IMR-90 (cell line): ENCODE data around the gene AFG3L2. TPM values are rescaled to one million over a fixed set of nuclear protein-coding genes. Genes with fewer than 3 reads are reported as not detected.

ENCODE experiments used
- ATAC-seq: fragments of 200-7000 bp; cut with Tn5 transposase; 2 replicates; pipeline ENCODE4 v1.9.1; 2020; ENCODE audit warnings: low read depth, mild to moderate bottlenecking, moderate library complexity
- BruUV-seq: library from RNA; stranded (reverse); fragments of 400-500 nt; replicated peaks from 2 replicates; lab custom pipeline; 2021; lab: Mats Ljungman, UMichigan
- CTCF ChIA-PET: fragments of 300-600 bp; formaldehyde crosslinking; extraction: SDS; loops from one replicate; lab custom pipeline; 2021; ENCODE audit warnings: antibody characterized with exemption; lab: Yijun Ruan, JAX
- POLR2A ChIA-PET: fragments of 300-600 bp; sonication (Branson Sonifier 250); formaldehyde crosslinking; loops from one replicate; lab custom pipeline; 2022; ENCODE audit warnings: antibody characterized with exemption; ENCODE audit not compliant: unreplicated experiment; lab: Charles Lee
- DNase-seq: peaks from one replicate; pipeline ENCODE4 v3.0.0; 2013
- H2AFZ ChIP-seq: replicated peaks from 2 replicates; pipeline ENCODE3; 2013; ENCODE audit warnings: low read length, mild to moderate bottlenecking; ENCODE audit not compliant: poor library complexity
- H2AK5ac ChIP-seq: 2 replicates; pipeline ENCODE4 v1.6.1; 2013; ENCODE audit warnings: low read depth, low read length, inconsistent platforms
- H2AK9ac ChIP-seq: replicated peaks from 2 replicates; pipeline ENCODE3; 2013; ENCODE audit warnings: mild to moderate bottlenecking, low read depth, low read length, moderate library complexity; ENCODE audit not compliant: poor library complexity
- H2BK120ac ChIP-seq: 2 replicates; pipeline ENCODE4 v1.6.1; 2013; ENCODE audit warnings: low read depth, low read length, inconsistent platforms
- H2BK15ac ChIP-seq: 3 replicates; pipeline ENCODE4 v1.6.1; 2013; ENCODE audit warnings: low read depth, low read length, inconsistent platforms
- H2BK20ac ChIP-seq: 2 replicates; pipeline ENCODE4 v1.6.1; 2013; ENCODE audit warnings: low read depth, mild to moderate bottlenecking, inconsistent platforms, low read length, moderate library complexity
- H2BK5ac ChIP-seq: 2 replicates; pipeline ENCODE4 v1.6.1; 2013; ENCODE audit warnings: mild to moderate bottlenecking, low read depth, low read length, inconsistent platforms; ENCODE audit not compliant: poor library complexity, severe bottlenecking
- H3K14ac ChIP-seq: replicated peaks from 2 replicates; pipeline ENCODE4 v1.6.1; 2013; ENCODE audit warnings: low read depth, low read length, inconsistent platforms
- H3K18ac ChIP-seq: 2 replicates; pipeline ENCODE4 v1.6.1; 2013; ENCODE audit warnings: low read depth, low read length, control low read depth
- H3K23ac ChIP-seq: 2 replicates; pipeline ENCODE4 v1.6.1; 2013; ENCODE audit warnings: low read depth, low read length, inconsistent platforms
- H3K27ac ChIP-seq: 2 replicates; pipeline ENCODE4 v1.5.1; 2013; ENCODE audit warnings: mild to moderate bottlenecking, control low read depth, low read length; ENCODE audit not compliant: insufficient read depth
- H3K27me3 ChIP-seq: 2 replicates; pipeline ENCODE4 v1.6.1; 2013; ENCODE audit warnings: low read length; ENCODE audit not compliant: control insufficient read depth, insufficient read depth
- H3K36me3 ChIP-seq: 2 replicates; pipeline ENCODE4 v1.6.1; 2013; ENCODE audit warnings: low read length, mixed read lengths; ENCODE audit not compliant: control insufficient read depth, insufficient read depth
- H3K4ac ChIP-seq: 2 replicates; pipeline ENCODE4 v1.6.1; 2013; ENCODE audit warnings: low read depth, low read length, inconsistent platforms
- H3K4me1 ChIP-seq: 2 replicates; pipeline ENCODE4 v1.6.1; 2013; ENCODE audit warnings: low read length, mixed read lengths; ENCODE audit not compliant: control insufficient read depth, insufficient read depth
- H3K4me2 ChIP-seq: 2 replicates; pipeline ENCODE4 v1.6.1; 2013; ENCODE audit warnings: low read depth, mild to moderate bottlenecking, control low read depth, low read length, moderate library complexity
- H3K4me3 ChIP-seq: 2 replicates; pipeline ENCODE4 v1.5.1; 2013; ENCODE audit warnings: low read depth, mild to moderate bottlenecking, control low read depth, low read length, moderate library complexity; ENCODE audit not compliant: insufficient read depth
- H3K56ac ChIP-seq: 2 replicates; pipeline ENCODE4 v1.6.1; 2013; ENCODE audit warnings: low read length, inconsistent platforms; ENCODE audit not compliant: insufficient read depth; ENCODE audit errors: extremely low read depth
- H3K79me1 ChIP-seq, 2 experiments: 2 replicates each; pipeline ENCODE4 v1.6.1; 2013; ENCODE audit warnings: low read length in 2 of 2, inconsistent platforms in 1 of 2, low read depth in 1 of 2
- H3K9ac ChIP-seq: 2 replicates; pipeline ENCODE4 v1.6.1; 2013; ENCODE audit warnings: low read depth, low read length, control low read depth
- H3K9me1 ChIP-seq: 2 replicates; pipeline ENCODE4 v1.6.1; 2013; ENCODE audit warnings: low read length, inconsistent platforms; ENCODE audit not compliant: insufficient read depth
- H3K9me3 ChIP-seq: 2 replicates; pipeline ENCODE4 v1.6.1; 2013; ENCODE audit warnings: low read length; ENCODE audit not compliant: control insufficient read depth, insufficient read depth
- H4K20me1 ChIP-seq: 2 replicates; pipeline ENCODE4 v1.6.1; 2013; ENCODE audit warnings: low read length, inconsistent platforms; ENCODE audit not compliant: insufficient read depth
- H4K5ac ChIP-seq: 2 replicates; pipeline ENCODE4 v1.6.1; 2013; ENCODE audit warnings: mild to moderate bottlenecking, low read depth, low read length, control low read depth
- H4K8ac ChIP-seq, 2 experiments: 2 replicates each; pipeline ENCODE4 v1.6.1; 2013; ENCODE audit warnings: low read depth in 2 of 2, low read length in 2 of 2, control low read depth in 1 of 2, inconsistent platforms in 1 of 2
- H4K91ac ChIP-seq: 2 replicates; pipeline ENCODE4 v1.6.1; 2013; ENCODE audit warnings: low read depth, low read length, inconsistent platforms; ENCODE audit not compliant: insufficient read depth
- MAFK ChIP-seq: IDR thresholded peaks from 2 replicates; pipeline ENCODE4 v1.6.1; 2012; ENCODE audit warnings: low read depth, low read length, improper control_type of control experiment
- WGBS, 2 experiments: methylation state at CpG; one replicate each; pipeline versions ENCODE4 v1.1.5 to v1.1.7; 2013; ENCODE audit warnings: missing lambda C conversion rate in 2 of 2; ENCODE audit not compliant: insufficient read length in 1 of 2; ENCODE audit errors: extremely low coverage in 2 of 2; 5-methylcytosine and 5-hydroxymethylcytosine counted together
- dilution Hi-C: fragments of 300-500 bp; cut with HindIII; formaldehyde crosslinking; loops from one replicate; pipeline ENCODE4 v1.14.3; 2018; ENCODE audit warnings: low sequenced_read_pairs; ENCODE audit not compliant: unreplicated experiment
- in situ Hi-C: fragments of 300-500 bp; cut with MboI; formaldehyde crosslinking; loops from 3 replicates; pipeline ENCODE4 v1.14.3; 2019; ENCODE audit warnings: low sequenced_read_pairs, inconsistent platforms, mixed read lengths
- intact Hi-C: fragments of 100-400 bp; cut with micrococcal nuclease; formaldehyde crosslinking; loops from 2 replicates; pipeline ENCODE4 v1.10.0; 2022
- polyA plus RNA-seq, 3 experiments: library from polyadenylated mRNA; depleted of rRNA; stranded (reverse); fragments of >200 nt; gene quantifications; 2 replicates each; pipeline ENCODE4 v1.2.3, GENCODE V29; 2012; ENCODE audit warnings: low replicate concordance in 1 of 3
- total RNA-seq: library from RNA; depleted of rRNA; stranded (reverse); fragments of >200 nt; gene quantifications from 2 replicates; pipeline ENCODE4 v1.2.3, GENCODE V29; 2012
- TF ChIP-seq, protein P1 (sequence below): fragments of 150-350 bp; IDR thresholded peaks from 2 replicates; pipeline ENCODE4 v1.6.1; 2016; ENCODE audit warnings: low read depth, mild to moderate bottlenecking, low read length, moderate library complexity, borderline replicate concordance

The AFG3L2 gene
- total and polyA plus RNA-seq, 2 of the 4 experiments (the other 2 are of a cell fraction): 26.9 to 37.6 TPM

DNA sequence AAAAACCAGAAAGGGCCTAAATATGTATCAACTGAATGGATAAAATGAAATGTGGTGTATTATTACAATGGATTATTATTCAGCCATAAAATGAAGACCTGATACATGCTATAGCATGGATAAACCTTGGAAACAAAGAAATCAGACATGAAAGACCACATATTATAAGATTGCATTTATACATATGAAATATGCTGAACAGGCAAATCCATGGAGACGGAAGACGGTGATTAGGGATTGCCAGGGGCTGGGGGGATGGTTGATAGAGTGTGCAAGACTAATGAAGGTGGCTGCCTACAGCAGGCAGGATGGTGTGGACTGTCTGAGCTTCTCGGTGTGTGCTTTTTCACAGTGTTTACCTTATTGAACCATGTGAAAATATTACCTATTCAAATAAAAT lies 11.4 kb upstream of the AFG3L2 start:
- no peak overlapping the region for H3K56ac ChIP-seq
- no peak overlapping the region for H2BK5ac ChIP-seq
- no peaks in the 10 kb centered on the region for H4K20me1 ChIP-seq
- POLR2A ChIA-PET: no interaction called here
- H4K91ac ChIP-seq: no peak overlapping the region
- in situ Hi-C loops (no loop called here), dilution Hi-C loops (no loop called here), intact Hi-C loops (no loop called here)
- H3K79me1 ChIP-seq: no peaks in the 10 kb centered on the region
- no peak overlapping the region for H3K4me3 ChIP-seq
- no peak overlapping the region for H3K27ac ChIP-seq
- no peaks in the 10 kb centered on the region for H3K27me3 ChIP-seq
- H3K18ac ChIP-seq: no peak overlapping the region
- WGBS, 2 experiments: no CpG with 5 or more reads among the region's 3 CpGs
- CTCF ChIA-PET: no interaction called here
- no peaks in the 10 kb centered on the region for H3K36me3 ChIP-seq
- no peak for DNase-seq
- no peak overlapping the region for H4K8ac ChIP-seq
- H3K9ac ChIP-seq: no peak overlapping the region
- no peak overlapping the region for H2AK9ac ChIP-seq
- H3K4me2 ChIP-seq: no peak overlapping the region
- no peak overlapping the region for H4K5ac ChIP-seq
- no peak for ATAC-seq
- H2AK5ac ChIP-seq: no peak overlapping the region
- no peak overlapping the region for H3K23ac ChIP-seq
- H3K4me1 ChIP-seq: no peaks in the 10 kb centered on the region
- no peaks in the 10 kb centered on the region for H3K9me3 ChIP-seq
- no peak overlapping the region for H2BK15ac ChIP-seq
- no peak overlapping the region for H2AFZ ChIP-seq
- no peaks in the 10 kb centered on the region for H3K9me1 ChIP-seq
- no peak overlapping the region for H3K4ac ChIP-seq
- no peak overlapping the region for H2BK120ac ChIP-seq
- H3K14ac ChIP-seq: no peak overlapping the region
- no TSS peak for BruUV-seq
- H2BK20ac ChIP-seq: no peak overlapping the region
- TF ChIP-seq MAFK: peak; percentile 71; the same call in 1 of the 2 replicates
- TF ChIP-seq, protein P1, sequence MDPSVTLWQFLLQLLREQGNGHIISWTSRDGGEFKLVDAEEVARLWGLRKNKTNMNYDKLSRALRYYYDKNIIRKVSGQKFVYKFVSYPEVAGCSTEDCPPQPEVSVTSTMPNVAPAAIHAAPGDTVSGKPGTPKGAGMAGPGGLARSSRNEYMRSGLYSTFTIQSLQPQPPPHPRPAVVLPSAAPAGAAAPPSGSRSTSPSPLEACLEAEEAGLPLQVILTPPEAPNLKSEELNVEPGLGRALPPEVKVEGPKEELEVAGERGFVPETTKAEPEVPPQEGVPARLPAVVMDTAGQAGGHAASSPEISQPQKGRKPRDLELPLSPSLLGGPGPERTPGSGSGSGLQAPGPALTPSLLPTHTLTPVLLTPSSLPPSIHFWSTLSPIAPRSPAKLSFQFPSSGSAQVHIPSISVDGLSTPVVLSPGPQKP: no peak
